MM.1S (cell line): ENCODE measurements around the gene PLK2.

Experiments used
- CTCF ChIP-seq: fragments of 300-600 bp; sonication (generic); IDR thresholded peaks from 2 replicates; pipeline ENCODE4 v1.5.1; 2016; ENCODE audit warnings: antibody characterized with exemption, low read length, mixed read lengths
- EZH2phosphoT487 ChIP-seq: fragments of 300-600 bp; sonication (generic); IDR thresholded peaks from 2 replicates; pipeline ENCODE4 v1.6.1; 2018; ENCODE audit warnings: antibody characterized with exemption, low read length

- TF ChIP-seq CTCF: no peak
- TF ChIP-seq EZH2phosphoT487: no peak
These were observed 47.8 kb downstream of the PLK2 start for GRCh38 chr5:58412081-58412480.
